ENCODE measurements around the gene ICE2.

The ICE2 gene

DNA sequence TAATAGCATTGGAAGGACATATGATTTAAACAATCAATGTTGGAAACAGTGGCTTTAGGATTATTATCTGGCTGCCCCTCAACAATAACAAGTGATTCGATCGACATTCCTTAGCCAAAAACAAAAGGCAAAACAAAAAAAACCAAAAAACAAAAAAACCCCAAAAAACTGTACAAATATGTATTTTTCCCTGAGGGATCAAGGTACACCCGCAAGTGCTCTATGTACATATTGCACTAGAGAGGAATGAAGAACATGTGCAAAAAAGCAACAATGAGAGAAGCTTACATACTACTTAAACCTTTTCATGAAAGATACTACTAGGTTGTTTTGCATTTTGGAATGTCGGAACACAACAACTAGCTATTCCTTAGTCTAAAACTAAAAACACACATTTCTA, 14.2 kb upstream of the ICE2 start:
- no peak for DNase-seq (ENCODE audit: low spot score)

DNA sequence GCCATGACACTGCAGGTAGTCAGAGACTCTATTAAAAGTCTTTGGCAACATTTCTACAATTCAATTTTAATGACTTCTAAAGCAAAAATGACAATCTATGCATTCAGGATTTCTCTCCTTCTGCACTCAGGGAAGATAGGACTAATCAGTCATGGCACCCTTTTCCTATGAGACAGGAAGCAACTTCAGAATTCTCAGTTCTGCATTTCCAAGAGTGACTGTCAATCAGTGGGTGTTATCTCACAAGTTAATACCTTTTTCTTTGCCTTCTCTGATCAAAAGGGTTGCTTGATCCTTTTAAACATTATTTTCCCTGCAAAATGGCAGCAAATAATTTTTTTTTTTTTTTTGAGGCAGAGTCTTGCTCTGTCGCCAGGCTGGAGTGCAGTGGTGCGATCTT, 7.8 kb upstream of the ICE2 start:
- DNase-seq (ENCODE audit: low spot score): no peak

DNA sequence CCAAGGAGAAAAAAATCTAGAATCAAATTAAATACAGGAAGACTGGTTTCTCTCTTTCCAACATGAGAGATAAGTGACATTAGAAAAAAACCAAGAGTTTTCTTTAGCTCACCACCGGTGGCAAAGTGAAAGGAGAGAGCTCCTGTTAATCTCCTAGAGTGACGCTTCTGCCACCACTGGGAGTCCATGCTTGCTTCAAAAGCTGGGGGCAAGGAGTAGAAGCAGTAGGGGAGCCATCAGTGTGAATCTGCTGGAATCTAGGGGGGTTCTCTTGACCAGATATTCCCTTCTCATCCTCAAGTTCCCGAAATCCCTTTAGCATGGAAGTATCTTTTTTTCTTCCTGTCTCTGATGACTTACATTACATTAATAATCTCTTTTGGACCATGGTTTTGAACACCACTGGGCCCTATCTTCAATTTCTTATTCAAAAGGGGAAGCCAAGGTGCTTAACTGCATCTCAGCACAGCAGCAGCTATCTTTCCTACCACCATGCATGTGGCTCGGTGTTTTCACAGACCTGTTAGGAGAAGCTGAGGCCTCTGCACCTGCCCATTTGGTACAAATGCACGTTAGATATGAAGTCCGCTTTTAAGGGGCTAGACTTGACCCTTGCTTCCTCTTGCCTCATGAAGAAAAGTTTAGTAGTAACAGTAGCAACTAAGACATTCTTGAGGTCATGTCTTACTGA, 6.6 kb upstream of the ICE2 start:
- DNase-seq (ENCODE audit: low spot score): no peak

DNA sequence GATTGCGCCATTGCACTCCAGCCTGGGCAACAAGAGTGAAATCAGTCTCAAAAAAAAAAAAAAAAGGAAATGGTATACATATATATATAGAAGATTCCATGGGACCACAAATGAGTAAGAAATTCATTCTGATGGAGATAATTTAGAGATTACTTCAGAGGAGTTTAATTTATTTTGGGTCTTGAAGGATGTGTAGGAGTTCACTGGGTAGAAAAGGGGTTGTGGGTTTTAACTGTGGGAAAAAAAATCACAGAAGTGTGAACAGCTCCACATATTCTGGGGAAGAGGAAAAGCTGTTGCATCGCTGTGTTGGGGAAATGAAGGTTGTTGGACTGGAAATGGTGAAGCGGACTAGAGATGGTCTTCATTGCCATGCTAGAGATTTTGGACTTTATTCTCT, 4.1 kb upstream of the ICE2 start:
- DNase-seq (ENCODE audit: low spot score): no peak

DNA sequence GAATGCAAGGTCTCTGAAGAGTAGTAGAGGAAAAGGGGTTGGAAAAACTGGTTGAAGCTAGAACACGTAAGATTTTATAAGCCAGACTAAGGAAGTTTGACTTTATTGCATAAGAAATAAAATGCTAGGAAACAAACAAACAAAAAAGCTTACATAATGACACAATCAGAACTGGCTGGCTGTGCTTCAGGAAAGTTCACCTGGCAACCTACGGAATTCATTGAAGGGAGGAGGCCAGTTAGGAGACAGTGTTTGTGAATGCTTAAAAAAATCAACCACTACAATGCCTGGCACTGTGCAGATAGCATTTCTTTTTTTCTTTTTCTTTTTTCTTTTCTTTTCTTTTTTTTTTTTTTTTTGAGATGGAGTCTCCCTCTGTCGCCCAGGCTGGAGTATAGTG, 1.9 kb upstream of the ICE2 start:
- no peak for DNase-seq (ENCODE audit: low spot score)

DNA sequence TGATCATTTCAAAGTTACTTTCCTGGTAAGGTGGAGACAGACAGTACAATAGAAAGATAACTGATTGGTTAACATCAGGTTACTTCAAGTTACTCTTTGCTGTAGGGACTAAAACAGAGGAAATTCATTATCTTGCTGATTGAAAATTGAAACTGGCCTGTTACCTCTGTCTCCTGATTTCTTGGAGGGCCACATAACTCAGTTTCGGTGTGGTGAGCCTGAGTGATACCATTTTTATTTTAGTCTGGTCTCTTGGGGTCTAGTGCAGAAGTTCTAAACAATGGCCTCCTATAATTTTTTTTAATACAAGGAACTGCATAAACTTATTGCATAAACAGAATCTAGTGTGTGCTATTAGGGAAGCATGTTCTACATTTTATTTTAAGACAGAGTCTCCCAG, 1.2 kb upstream of the ICE2 start:
- DNase-seq (ENCODE audit: low spot score): no peak

DNA sequence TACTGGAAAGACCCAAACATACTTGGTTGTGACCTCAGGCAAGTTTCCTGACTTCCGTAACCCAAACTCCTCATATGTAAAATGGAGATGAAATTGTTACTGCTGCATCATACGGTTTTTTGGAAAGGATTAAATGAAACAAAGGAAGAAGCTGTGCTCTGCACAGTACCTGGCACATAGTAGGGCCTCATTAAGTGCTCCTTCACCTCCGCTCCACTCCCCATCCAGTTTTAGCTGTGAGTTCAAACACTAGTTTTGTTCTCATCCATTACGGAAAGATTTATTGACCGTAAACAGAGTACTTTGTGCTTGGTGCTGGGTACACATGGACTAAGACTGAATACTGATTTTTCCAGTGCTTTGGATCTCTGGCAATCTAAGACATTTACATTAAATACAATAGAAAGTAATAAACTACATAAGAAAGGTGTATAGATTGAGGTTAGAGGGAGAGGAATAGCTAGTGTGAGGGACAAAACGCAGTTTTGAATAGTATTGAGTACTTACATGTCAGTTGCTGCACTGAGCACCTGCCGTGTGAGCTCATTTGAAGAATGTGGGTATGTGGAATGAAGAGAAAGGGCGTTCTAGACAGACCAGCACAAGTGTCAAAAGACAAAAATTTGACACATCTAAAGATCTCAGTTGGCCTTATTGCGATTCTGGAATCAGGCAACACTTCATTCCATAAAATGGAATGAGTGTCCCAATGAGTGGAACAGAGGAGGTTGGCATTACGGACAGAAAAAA, 594 bp upstream of the ICE2 start:
- DNase-seq (ENCODE audit: low spot score): no peak

DNA sequence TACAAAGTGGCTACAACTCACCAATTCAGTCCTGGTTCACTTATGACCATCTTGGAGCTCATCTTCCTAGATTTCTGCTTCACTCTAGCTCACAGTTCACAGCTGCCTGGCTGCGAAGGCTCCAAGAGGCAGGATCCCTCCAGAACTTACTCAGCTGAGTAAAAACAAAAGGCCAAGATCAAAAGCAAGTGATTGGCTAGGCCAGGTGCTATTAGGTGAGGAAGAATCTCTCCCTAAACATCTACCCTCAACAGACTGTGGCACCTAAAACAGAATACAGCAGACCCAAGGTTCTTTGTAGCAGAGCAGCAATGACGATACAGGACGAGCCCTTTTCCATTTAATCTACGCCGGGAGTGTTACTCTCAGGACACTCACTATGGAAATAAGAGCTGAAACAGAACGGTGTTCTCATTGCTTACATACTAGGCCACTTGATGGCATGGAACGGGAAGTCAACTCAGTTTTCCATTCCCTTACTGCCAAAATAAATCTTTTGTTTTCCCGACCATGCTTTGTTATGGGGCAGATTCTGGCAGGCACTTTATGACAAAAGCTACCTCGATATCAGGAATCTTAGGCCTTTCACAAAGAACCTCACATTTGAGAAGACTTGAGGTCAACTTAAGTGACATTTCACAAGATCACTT, 901 bp downstream of the ICE2 start:
- peak; percentile 34 for DNase-seq (ENCODE audit: low spot score)

DNA sequence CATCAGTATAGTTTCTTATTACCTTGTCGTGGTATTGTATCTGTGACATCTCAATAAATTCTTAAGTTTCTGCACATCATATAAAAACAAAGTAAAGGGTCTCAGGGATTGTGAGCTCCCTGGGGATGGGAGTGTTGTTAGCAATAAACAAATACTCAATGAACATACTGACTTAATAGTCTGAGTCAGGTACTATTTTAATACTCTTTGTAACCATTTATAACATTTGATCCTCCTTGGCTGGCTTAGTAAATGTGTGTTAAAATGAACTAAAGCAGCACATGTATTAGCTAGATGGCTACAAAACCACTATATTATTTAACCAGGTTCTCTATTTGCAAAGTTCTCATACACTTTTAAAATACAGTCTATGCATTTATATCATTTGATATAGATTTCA, 1.8 kb downstream of the ICE2 start:
- no peak for DNase-seq (ENCODE audit: low spot score)

DNA sequence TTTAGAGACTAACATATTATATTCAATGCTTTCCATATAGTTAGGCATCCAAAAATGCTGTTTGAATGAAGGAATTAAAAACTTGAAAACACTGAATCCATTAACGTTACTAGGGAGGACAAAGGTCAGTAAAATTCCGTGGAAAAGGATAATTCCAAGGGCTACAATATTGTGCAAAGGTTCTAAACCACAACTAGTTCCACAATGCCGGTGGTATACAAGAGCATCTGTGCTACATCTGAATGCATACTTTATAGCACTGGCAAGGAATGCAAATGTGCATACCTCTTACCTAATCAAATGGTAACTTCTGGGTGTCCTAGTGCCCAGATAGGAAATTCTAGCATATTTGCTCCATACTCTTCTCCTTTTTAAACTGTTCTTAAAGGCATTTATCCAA, 2.2 kb downstream of the ICE2 start:
- DNase-seq (ENCODE audit: low spot score): no peak

DNA sequence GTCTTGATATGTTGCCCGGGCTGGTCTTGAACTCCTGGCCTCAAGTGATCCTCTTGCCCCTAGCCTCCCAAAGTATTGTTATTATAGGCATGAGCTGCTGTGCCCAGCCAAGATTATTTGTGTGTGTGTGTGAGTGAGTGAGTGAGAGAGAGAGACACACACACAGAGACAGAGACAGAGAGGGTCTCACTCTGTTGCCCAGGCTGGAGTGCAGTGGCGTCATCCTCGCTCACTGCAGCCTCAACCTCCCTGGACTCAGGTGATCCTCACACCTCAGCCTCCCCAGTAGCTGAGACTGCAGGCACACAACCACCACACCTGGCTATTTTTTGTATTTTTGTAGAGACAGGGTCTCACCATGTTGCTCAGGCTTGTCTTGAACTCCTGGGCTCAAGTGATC, 5.8 kb downstream of the ICE2 start:
- no peak for DNase-seq (ENCODE audit: low spot score)

DNA sequence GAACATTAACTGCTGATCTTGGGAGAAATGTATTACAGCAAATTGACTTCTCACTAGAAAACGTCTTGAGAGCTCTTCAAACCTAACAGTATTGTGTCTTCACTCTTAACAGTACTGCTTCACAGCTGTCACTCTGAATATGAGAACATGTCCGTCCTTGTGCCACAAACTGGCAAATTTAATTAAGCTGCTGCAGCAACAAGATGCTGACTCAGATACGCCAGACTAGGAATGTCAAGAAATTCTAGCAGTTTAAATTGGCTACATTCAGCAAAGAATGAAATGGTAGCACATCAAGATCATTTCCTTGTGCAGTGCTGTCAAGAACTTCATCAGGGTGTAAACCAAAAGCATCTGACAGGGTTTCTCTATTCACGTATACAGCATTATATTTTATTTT, 7.6 kb downstream of the ICE2 start:
- DNase-seq (ENCODE audit: low spot score): no peak

DNA sequence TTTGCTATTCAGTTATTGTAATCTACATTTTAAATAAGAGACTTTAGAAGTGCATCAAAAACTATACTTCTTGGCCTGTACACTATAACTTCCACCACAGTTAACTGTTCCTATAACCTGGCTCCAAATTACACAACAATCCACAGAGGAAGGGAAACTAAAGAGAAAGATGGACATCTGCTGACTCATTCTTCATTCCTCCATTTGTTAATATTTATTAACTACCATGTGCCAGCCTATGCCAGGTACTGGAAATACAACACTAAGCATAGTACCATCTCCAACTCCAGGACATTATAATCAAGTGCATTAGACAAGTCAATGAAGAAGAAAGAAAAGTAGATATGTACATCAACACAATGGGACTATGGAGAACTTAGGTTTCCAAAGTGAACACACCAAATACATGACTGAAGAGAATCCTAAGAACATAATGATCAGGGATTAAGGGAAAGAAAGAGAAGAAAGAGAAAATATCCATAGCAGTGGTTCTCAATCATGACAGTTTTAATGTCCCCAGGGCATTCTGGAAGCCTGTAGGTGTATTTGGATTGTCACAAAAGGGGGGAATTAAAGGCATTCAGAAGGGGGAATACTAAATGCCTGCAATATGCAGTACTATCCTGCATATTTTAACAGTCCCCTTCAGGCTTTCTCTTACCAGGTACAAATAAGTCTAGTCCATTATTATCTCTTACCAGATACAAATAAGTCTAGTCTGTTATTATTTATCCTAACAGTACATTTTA, 8.9 kb downstream of the ICE2 start:
- DNase-seq (ENCODE audit: low spot score): no peak

DNA sequence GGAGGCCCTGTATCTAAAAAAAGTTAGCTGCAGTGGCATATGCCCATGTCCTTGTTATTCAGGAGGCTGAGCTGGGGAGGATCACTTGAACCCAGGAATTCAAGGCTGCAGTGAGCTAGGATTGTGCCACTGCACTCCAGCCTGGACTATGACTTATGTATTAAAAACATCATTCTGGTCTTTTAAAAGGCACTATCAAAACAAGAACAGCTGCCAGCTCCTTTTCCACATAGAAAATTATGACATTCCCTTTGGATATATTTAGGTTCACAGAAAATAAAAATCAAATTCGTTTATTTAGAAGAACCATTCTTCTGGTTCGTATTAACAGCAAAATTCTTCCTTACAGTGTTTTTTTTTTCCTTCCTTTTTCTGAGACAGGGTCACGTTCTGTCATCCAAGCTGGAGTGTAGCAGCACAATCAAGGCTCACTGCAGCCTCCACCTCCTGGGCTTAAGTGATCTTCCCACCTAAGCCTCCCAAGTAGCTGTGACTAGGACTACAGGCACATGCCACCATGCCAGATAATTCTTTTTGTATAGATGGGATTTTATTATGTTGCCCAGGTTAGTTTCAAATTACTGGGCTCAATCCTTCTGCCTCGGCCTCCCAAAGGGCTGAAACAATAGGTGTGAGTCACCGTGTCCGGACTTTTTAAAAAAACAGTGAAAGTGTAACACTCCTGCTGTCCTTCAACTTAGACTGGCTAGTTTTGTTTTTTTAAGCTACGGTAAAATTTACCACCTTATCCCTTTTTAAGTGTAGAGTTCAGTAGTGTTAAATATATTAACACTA, 13.9 kb downstream of the ICE2 start:
- DNase-seq (ENCODE audit: low spot score): peak; percentile 30

DNA sequence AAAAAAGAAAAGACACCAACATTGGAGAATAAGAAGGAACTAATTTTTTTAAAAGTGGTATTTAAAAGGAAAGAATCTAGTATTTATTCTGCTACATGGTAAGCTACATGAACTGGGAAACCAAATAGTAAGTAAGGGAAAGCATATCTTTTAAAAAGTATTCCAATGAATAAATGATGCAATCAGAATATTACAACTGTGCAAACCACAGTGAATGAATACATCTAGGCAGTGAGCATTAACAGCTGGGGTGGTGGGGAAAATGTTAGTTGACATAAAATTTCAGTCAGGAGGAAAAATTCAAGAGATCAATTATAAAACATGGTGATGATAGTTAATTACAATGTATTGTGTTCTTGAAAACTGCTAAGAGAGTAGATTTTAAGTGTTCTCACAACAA, 16.9 kb downstream of the ICE2 start:
- no peak for DNase-seq (ENCODE audit: low spot score)

DNA sequence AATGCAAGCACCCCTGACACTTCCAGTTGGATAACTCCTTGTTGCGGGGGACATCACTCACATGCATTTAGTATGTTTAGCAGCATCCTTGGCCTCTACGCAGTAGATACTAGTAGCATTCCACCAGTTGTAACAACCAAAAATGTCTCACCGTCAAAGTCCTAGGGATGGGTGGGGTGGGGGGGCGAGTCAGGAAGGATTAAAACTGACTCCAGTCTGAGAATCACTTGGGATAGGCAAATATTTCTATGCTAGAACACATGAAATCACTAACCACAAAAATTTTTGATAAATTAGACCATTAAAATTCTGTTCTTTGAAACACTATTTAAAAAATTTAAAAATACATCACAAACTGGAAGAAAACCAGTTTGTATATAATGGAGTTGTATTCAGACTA, 18.0 kb downstream of the ICE2 start:
- no peak for DNase-seq (ENCODE audit: low spot score)

DNA sequence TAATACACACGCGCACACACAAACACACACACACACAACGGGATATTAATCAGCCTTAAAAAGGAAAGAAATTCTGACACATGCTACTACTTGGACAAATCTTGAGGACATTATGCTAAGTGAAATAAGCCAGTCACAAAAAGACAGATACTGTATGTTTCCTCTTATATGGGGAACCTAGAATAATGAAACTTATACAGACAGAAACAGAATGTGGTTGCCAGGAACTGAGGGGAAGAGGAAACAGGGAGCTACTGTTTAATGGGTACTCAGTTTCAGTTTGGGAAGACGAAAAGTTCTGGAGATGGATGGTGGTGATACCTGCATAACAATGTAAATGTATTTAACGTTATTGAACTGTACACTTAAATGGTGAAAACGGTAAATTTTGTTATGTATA, 20.2 kb downstream of the ICE2 start:
- no peak for DNase-seq (ENCODE audit: low spot score)

DNA sequence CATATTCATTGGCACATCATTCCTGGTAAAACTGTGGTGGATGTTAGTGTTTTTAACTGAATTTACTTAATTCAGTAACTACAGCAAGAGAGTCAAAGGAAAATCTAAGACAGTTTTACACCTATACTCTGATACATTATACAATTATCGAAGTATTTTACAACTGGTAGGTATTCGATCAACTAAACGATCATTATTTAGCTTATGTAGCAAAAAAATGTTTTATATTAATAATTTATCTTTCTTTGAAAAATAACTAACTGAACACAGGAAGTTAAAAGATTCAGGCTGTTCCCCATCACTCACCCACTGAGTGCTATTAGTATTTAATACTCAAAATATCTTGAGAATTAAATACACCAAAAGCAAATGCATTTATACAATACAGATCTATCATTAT, 21.0 kb downstream of the ICE2 start:
- no peak for DNase-seq (ENCODE audit: low spot score)

DNA sequence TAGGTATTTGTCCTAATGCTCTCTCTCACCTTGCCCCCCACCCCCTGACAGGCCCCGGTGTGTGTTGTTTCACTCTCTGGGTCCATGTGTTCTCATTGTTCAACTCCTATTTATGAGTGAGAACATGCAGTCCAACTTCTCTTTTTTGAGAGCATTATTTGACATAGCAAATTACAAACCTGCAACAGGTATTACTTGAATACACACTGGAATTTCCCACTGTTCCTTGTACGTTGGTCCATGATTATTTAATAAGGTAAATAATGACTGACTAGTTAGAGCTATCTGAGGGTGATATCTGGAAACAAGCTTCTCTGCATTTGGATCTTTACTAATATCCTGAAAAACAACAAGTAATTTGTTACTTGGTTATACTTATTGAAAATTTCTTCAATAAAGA, 24.1 kb downstream of the ICE2 start:
- no peak for DNase-seq (ENCODE audit: low spot score)

DNA sequence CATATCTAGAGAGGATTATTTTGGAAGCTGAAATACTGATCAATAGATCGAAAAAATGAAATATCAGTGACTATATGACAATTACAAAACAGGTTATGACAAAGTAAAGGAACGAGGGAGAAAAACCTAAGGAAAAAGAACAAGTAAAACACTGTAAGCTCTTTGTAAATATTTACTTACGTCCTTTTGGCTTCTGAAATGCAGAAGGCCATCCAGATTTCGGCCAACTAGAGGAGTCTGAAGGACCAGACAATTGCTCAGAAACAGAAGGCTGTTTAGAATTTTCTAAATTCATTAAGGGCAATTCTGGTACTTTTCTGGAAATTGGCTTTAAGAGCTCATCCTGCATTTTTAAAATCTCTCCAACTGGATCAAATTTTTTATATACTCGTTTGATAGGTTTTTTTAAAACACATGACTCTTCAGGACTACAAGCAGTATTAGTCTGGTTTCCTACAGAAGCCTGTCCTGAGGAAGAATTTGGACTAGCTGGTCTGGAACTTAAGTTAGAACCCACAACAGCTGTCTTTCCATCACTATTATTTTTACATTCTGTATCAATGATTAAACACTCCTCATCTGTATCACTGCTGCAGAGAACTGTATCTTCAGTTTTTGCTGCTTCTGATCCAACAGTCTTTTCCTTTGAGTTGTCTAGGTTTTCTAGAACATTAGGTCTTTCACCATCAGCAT, 30.1 kb downstream of the ICE2 start:
- DNase-seq (ENCODE audit: low spot score): no peak

DNA sequence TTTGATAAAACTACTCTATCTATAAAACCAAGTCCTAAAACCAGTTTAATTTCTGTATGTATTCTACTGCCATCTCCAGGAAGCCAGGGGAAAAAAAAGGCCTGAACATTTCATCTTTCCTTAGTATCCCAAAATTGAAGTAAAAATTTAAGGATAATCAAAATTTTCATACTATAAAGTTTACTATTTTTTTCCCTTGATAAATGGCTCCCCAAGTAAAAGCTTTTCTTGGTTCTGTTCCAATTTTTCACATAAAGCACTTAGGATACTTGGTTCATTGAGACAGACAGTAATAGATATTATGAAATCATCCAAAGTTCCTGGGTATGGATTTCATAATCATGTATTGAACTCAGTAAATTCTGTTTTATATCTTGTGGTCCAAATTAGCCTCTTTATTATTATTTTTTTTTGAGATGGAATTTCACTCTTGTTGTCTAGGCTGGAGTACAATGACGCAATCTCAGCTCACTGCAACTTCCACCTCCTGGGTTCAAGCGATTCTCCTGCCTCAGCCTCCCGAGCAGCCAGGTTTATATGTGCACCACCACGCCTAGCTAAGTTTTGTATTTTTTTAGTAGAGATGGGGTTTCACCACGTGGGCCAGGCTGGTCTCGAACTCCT, 34.5 kb downstream of the ICE2 start:
- peak; percentile 44 for DNase-seq (ENCODE audit: low spot score)

Data from kidney capillary endothelial cell (primary cell).